Measurements from ENCODE around the gene CREBBP. TPM values are rescaled to one million over a fixed set of nuclear protein-coding genes. Genes with fewer than 3 reads are reported as not detected.

The CREBBP gene
- polyA plus RNA-seq, 1 donor (not counting 4 experiments of a cell fraction or from before 2014, with no cell fraction given), result 5.0 TPM

- no peaks in the 10 kb centered on the region for H4K20me1 ChIP-seq (ENCODE audit: control insufficient read depth, extremely low read depth, insufficient read depth, low read length)
- TF ChIP-seq EZH2 (IDR thresholded peaks at IDR 0.05; ENCODE audit: low read length) (no peak), CTCF (optimal IDR thresholded peaks at IDR 0.05 in 1 of 3, IDR thresholded peaks at IDR 0.05 in 1 of 3, conservative IDR thresholded peaks at IDR 0.05 in 1 of 3; ENCODE audit: extremely low read depth in 1 of 3, insufficient read depth in 2 of 3, low read length in 3 of 3) (no peak)
- no peaks in the 10 kb centered on the region for H3K9me1 ChIP-seq (ENCODE audit: control insufficient read depth, extremely low read depth, insufficient read depth, low read length)
- H3K4me3 ChIP-seq (ENCODE audit: control insufficient read depth in 2 of 3, extremely low read depth in 1 of 3, insufficient read depth in 2 of 3, low read depth in 1 of 3, low read length in 3 of 3), result no peak overlapping the region
- H3K79me2 ChIP-seq (ENCODE audit: control insufficient read depth, insufficient read depth, low read length), result peaks cover 11% of the 10 kb centered on the region
- H3K4me2 ChIP-seq (ENCODE audit: control insufficient read depth, extremely low read depth, insufficient read depth, low read depth, low read length), result no peak overlapping the region
- DNase-seq (ENCODE audit: low read depth, low spot score), result no peak
- no peaks in the 10 kb centered on the region for H3K27me3 ChIP-seq (ENCODE audit: control insufficient read depth, extremely low read depth, insufficient read depth, low read length)
- H2AFZ ChIP-seq (ENCODE audit: control insufficient read depth, low read length), result no peak overlapping the region
- no peak overlapping the region for H3K27ac ChIP-seq (ENCODE audit: control insufficient read depth, insufficient read depth, low read length)
- FAIRE-seq, result no peak
- dilution Hi-C loops (cut with MboI; ENCODE audit: extremely low pct_ligation_motif_present, low sequenced_read_pairs), result no loop called here
- no peak overlapping the region for H3K9ac ChIP-seq (ENCODE audit: control insufficient read depth, extremely low read depth, insufficient read depth, low read length)
- no peaks in the 10 kb centered on the region for H3K9me3 ChIP-seq (ENCODE audit: control insufficient read depth, low read depth, low read length)
- peaks cover 14% of the 10 kb centered on the region for H3K4me1 ChIP-seq (ENCODE audit: control insufficient read depth, extremely low read depth, insufficient read depth, low read length)
- H3K36me3 ChIP-seq (ENCODE audit: control insufficient read depth in 2 of 2, extremely low read depth in 1 of 2, insufficient read depth in 2 of 2, low read length in 2 of 2), result peaks cover 3 to 14% of the 10 kb centered on the region in 2 experiments
Observed at GRCh38 chr16:3694051-3694450, 186.5 kb downstream of the CREBBP start.

- Histone ChIP-seq H3K79me2 (ENCODE audit: control insufficient read depth, insufficient read depth, low read length) (peaks cover 9% of the 10 kb centered on the region), H3K9ac (ENCODE audit: control insufficient read depth, extremely low read depth, insufficient read depth, low read length) (no peak overlapping the region), H3K36me3 (ENCODE audit: control insufficient read depth in 2 of 2, extremely low read depth in 1 of 2, insufficient read depth in 2 of 2, low read length in 2 of 2) (peaks cover 16 to 18% of the 10 kb centered on the region in 2 experiments), H4K20me1 (ENCODE audit: control insufficient read depth, extremely low read depth, insufficient read depth, low read length) (no peaks in the 10 kb centered on the region), H3K4me1 (ENCODE audit: control insufficient read depth, extremely low read depth, insufficient read depth, low read length) (peaks cover 11% of the 10 kb centered on the region), H3K4me3 (ENCODE audit: control insufficient read depth in 2 of 3, extremely low read depth in 1 of 3, insufficient read depth in 2 of 3, low read depth in 1 of 3, low read length in 3 of 3) (no peak overlapping the region), H3K27ac (ENCODE audit: control insufficient read depth, insufficient read depth, low read length) (no peak overlapping the region), H3K9me1 (ENCODE audit: control insufficient read depth, extremely low read depth, insufficient read depth, low read length) (no peaks in the 10 kb centered on the region), H3K27me3 (ENCODE audit: control insufficient read depth, extremely low read depth, insufficient read depth, low read length) (no peaks in the 10 kb centered on the region), H2AFZ (ENCODE audit: control insufficient read depth, low read length) (no peak overlapping the region), H3K9me3 (ENCODE audit: control insufficient read depth, low read depth, low read length) (no peaks in the 10 kb centered on the region), H3K4me2 (ENCODE audit: control insufficient read depth, extremely low read depth, insufficient read depth, low read depth, low read length) (no peak overlapping the region)
- DNase-seq (ENCODE audit: low read depth, low spot score), result no peak
- TF ChIP-seq CTCF (optimal IDR thresholded peaks at IDR 0.05 in 1 of 3, IDR thresholded peaks at IDR 0.05 in 1 of 3, conservative IDR thresholded peaks at IDR 0.05 in 1 of 3; ENCODE audit: extremely low read depth in 1 of 3, insufficient read depth in 2 of 3, low read length in 3 of 3) (no peak), EZH2 (IDR thresholded peaks at IDR 0.05; ENCODE audit: low read length) (no peak)
- FAIRE-seq, result no peak
- dilution Hi-C loops (cut with MboI; ENCODE audit: extremely low pct_ligation_motif_present, low sequenced_read_pairs), result no loop called here
Observed at GRCh38 chr16:3691761-3692160, 188.8 kb downstream of the CREBBP start.
